HepG2 (cell line): Measurements from ENCODE around the gene MIF. TPM values are rescaled to one million over a fixed set of nuclear protein-coding genes. Genes with fewer than 3 reads are reported as not detected.

ENCODE experiments used
- ATAC-seq: fragments of 200-7000 bp; cut with Tn5 transposase; 3 replicates; pipeline ENCODE4 v1.9.1; 2020; ENCODE audit warnings: mild to moderate bottlenecking, moderate library complexity
- BruUV-seq: library from RNA; stranded (reverse); fragments of 400-500 nt; replicated peaks from 2 replicates; lab custom pipeline; 2021; lab: Mats Ljungman, UMichigan
- CTCF ChIA-PET: fragments of 300-600 bp; formaldehyde crosslinking; extraction: SDS; loops from one replicate; lab custom pipeline; 2021; ENCODE audit warnings: low total read pairs, inconsistent platforms, low intra/inter-chr PET ratio; lab: Yijun Ruan, JAX
- POLR2A ChIA-PET: fragments of 350-600 bp; sonication (Branson Sonifier 250); formaldehyde crosslinking; loops from one replicate; lab custom pipeline; 2020; ENCODE audit warnings: antibody characterized with exemption, inconsistent platforms; lab: Yijun Ruan, JAX
- DNase-seq: peaks from one replicate; pipeline ENCODE4 v3.0.0-alpha.2; 2015; ENCODE audit warnings: low spot score
- FAIRE-seq: peaks from 3 replicates; lab custom pipeline; 2011; peaks lifted over from hg19 to GRCh38; lab: Jason Lieb, UNC
- H2AFZ ChIP-seq: one replicate; pipeline ENCODE4 v1.6.1; 2011; ENCODE audit warnings: low read length, inconsistent platforms
- H3K27ac ChIP-seq: fragments of 300-600 bp; 3 replicates; pipeline ENCODE4 v1.8.0; 2011; ENCODE audit warnings: mixed run types, mild to moderate bottlenecking, mixed read lengths, low read length, inconsistent platforms; ENCODE audit not compliant: insufficient read depth; ENCODE audit errors: extremely low read length
- H3K27me3 ChIP-seq, 2 experiments: fragments of 200-600 bp in 1 of 2; 2 replicates in 1 of 2; 3 replicates in 1 of 2; pipeline versions ENCODE4 v1.6.0 to v1.8.0; 2011; ENCODE audit warnings: low read length in 2 of 2, mild to moderate bottlenecking in 2 of 2, moderate library complexity in 2 of 2, inconsistent platforms in 1 of 2; ENCODE audit not compliant: insufficient read depth in 2 of 2, control insufficient read depth in 1 of 2
- H3K36me3 ChIP-seq, 2 experiments: fragments of 200-600 bp in 1 of 2; replicated peaks in 1 of 2; 2 replicates in 1 of 2; 3 replicates in 1 of 2; pipeline versions ENCODE4 v1.5.1 to v1.8.0; 2011; ENCODE audit warnings: low read length in 2 of 2, inconsistent platforms in 1 of 2; ENCODE audit not compliant: insufficient read depth in 2 of 2, control insufficient read depth in 1 of 2
- H3K4me1 ChIP-seq: 2 replicates; pipeline ENCODE4 v1.5.1; 2012; ENCODE audit warnings: low read length, inconsistent platforms; ENCODE audit not compliant: insufficient read depth
- H3K4me2 ChIP-seq: 2 replicates; pipeline ENCODE4 v1.6.0; 2011; ENCODE audit warnings: low read depth, low read length, inconsistent platforms
- H3K4me3 ChIP-seq, 3 experiments: fragments of 200-600 bp in 1 of 3; sonication (generic), shearing (Covaris generic) in 1 of 3; replicated peaks in 1 of 3; 2 replicates each; pipeline ENCODE4 v1.5.1; 2011 to 2016; ENCODE audit warnings: low read length in 3 of 3, inconsistent platforms in 2 of 3, low read depth in 2 of 3, mild to moderate bottlenecking in 2 of 3, control low read depth in 1 of 3, mixed read lengths in 1 of 3; ENCODE audit not compliant: insufficient read depth in 1 of 3
- H3K79me2 ChIP-seq: one replicate; pipeline ENCODE4 v1.6.1; 2011; ENCODE audit warnings: low read length, inconsistent platforms; ENCODE audit not compliant: insufficient read depth
- H3K9ac ChIP-seq: 2 replicates; pipeline ENCODE4 v1.6.0; 2011; ENCODE audit warnings: mild to moderate bottlenecking, low read depth, low read length, inconsistent platforms; ENCODE audit not compliant: insufficient read depth
- H3K9me3 ChIP-seq: 2 replicates; pipeline ENCODE4 v1.5.1; 2012; ENCODE audit warnings: mild to moderate bottlenecking, low read length
- H4K20me1 ChIP-seq: 2 replicates; pipeline ENCODE4 v1.6.0; 2011; ENCODE audit warnings: inconsistent platforms, mild to moderate bottlenecking, low read length, moderate library complexity; ENCODE audit not compliant: insufficient read depth
- CREBL2 ChIP-seq: sonication (generic); formaldehyde crosslinking; IDR thresholded peaks from 2 replicates; pipeline ENCODE4 v1.8.1; 2023; ENCODE audit warnings: missing genetic modification reagents, mild to moderate bottlenecking, borderline replicate concordance
- DMTF1 ChIP-seq: sonication (generic); formaldehyde crosslinking; IDR thresholded peaks from 2 replicates; pipeline ENCODE4 v1.4.0; 2020; ENCODE audit warnings: mild to moderate bottlenecking, missing genetic modification reagents
- ERF ChIP-seq: IDR thresholded peaks from 2 replicates; pipeline ENCODE4 v1.6.1; 2018; ENCODE audit warnings: missing biosample characterization, missing genetic modification reagents
- GATAD2A ChIP-seq: IDR thresholded peaks from 2 replicates; pipeline ENCODE4 v1.6.1; 2016
- HNF4A ChIP-seq: sonication (generic); formaldehyde crosslinking; IDR thresholded peaks from 2 replicates; pipeline ENCODE4 v1.4.0; 2020; ENCODE audit warnings: missing genetic modification reagents
- KAT8 ChIP-seq: IDR thresholded peaks from 2 replicates; pipeline ENCODE4 v1.6.1; 2016; ENCODE audit warnings: missing genetic modification reagents, missing compliant biosample characterization
- MAX ChIP-seq: IDR thresholded peaks from 2 replicates; pipeline ENCODE4 v1.6.1; 2012; ENCODE audit warnings: inconsistent platforms
- MZF1 ChIP-seq: sonication (generic); formaldehyde crosslinking; IDR thresholded peaks from 2 replicates; pipeline ENCODE4 v1.8.1; 2023; ENCODE audit warnings: mild to moderate bottlenecking, missing genetic modification reagents, borderline replicate concordance
- NCOA5 ChIP-seq: sonication (generic); formaldehyde crosslinking; IDR thresholded peaks from 2 replicates; pipeline ENCODE4 v1.4.0; 2020; ENCODE audit warnings: missing genetic modification reagents
- NFATC3 ChIP-seq: sonication (generic); formaldehyde crosslinking; IDR thresholded peaks from 2 replicates; pipeline ENCODE4 v1.5.1; 2020; ENCODE audit warnings: mild to moderate bottlenecking, missing genetic modification reagents
- TAF1 ChIP-seq: sonication (generic); formaldehyde crosslinking; IDR thresholded peaks from 2 replicates; pipeline ENCODE4 v1.4.0; 2020; ENCODE audit warnings: missing genetic modification reagents
- THRA ChIP-seq: sonication (generic); formaldehyde crosslinking; IDR thresholded peaks from 2 replicates; pipeline ENCODE4 v1.4.0; 2020; ENCODE audit warnings: missing genetic modification reagents, borderline replicate concordance
- ZNF615 ChIP-seq: sonication (generic); formaldehyde crosslinking; IDR thresholded peaks from 2 replicates; pipeline ENCODE4 v1.5.0; 2020; ENCODE audit warnings: mild to moderate bottlenecking, missing genetic modification reagents, borderline replicate concordance
- ZNF761 ChIP-seq: sonication (generic); formaldehyde crosslinking; conservative IDR thresholded peaks from 2 replicates; pipeline ENCODE4 v1.4.0; 2020; ENCODE audit warnings: mild to moderate bottlenecking, missing genetic modification reagents
- ZNF788 ChIP-seq: sonication (generic); formaldehyde crosslinking; IDR thresholded peaks from 2 replicates; pipeline ENCODE4 v1.5.0; 2020; ENCODE audit warnings: mild to moderate bottlenecking, missing genetic modification reagents, borderline replicate concordance
- WGBS: methylation state at CpG from one replicate; pipeline ENCODE4 v1.1.6; 2017; ENCODE audit warnings: low lambda C conversion rate; 5-methylcytosine and 5-hydroxymethylcytosine counted together
- in situ Hi-C: cut with HindIII; loops from 2 replicates; pipeline ENCODE4 v1.10.0; 2017; ENCODE audit warnings: low pct_unique_long_range_greater_than_20kb; ENCODE audit not compliant: extremely low pct_ligation_motif_present
- intact Hi-C: fragments of 100-400 bp; cut with micrococcal nuclease; formaldehyde crosslinking; loops from one replicate; pipeline ENCODE4 v1.10.0; 2022; ENCODE audit not compliant: unreplicated experiment
- polyA plus RNA-seq, 8 experiments: library from polyadenylated mRNA; depleted of rRNA in 3 of 8; stranded (reverse) in 7 of 8; unstranded in 1 of 8; fragments of >200 nt; fragmentation: Illumina TruSeq in 4 of 8; extraction: Trizol in 4 of 8; gene quantifications; 2 replicates each; pipeline versions ENCODE4 v1.2.1 to v1.2.3, GENCODE V29; 2011 to 2016; ENCODE audit warnings: low read depth in 4 of 8, missing spikeins in 1 of 8, mixed read lengths in 1 of 8; ENCODE audit not compliant: insufficient read depth in 1 of 8
- total RNA-seq, 5 experiments: library from RNA; depleted of rRNA; stranded (reverse); fragments of >200 nt; fragmentation: Illumina TruSeq; extraction: Trizol; gene quantifications; 2 replicates each; pipeline ENCODE4 v1.2.3, GENCODE V29; 2016; ENCODE audit warnings: low read depth in 1 of 5

The MIF gene
- total and polyA plus RNA-seq, 2 of the 13 experiments (the other 11 are each of a cell fraction or from before 2014, with no cell fraction given): 634 to 675 TPM

- Histone ChIP-seq H3K27me3 (no peaks in the 10 kb centered on the region; a peak in 1 of 5 replicates), H3K4me2 (peak overlapping the region; percentile 26; the same call in 1 of the 2 replicates), H3K79me2 (no peaks in the 10 kb centered on the region), H3K9ac (no peak overlapping the region), H3K4me1 (peaks cover 49% of the 10 kb centered on the region), H4K20me1 (no peaks in the 10 kb centered on the region), H3K36me3 (no peaks in the 10 kb centered on the region), H3K9me3 (no peaks in the 10 kb centered on the region), H2AFZ (no peak overlapping the region), H3K4me3 (no peak overlapping the region), H3K27ac (peak overlapping the region; percentile 9)
- TF ChIP-seq NCOA5 (CRISPR knock-in tag) (no peak), CREBL2 (no peak), NFATC3 (CRISPR knock-in tag) (no peak), THRA (CRISPR knock-in tag) (no peak), MZF1 (CRISPR knock-in tag) (no peak), ERF (0 out of 2 replicates have a peak, but pooled peaks have one; percentile 13), DMTF1 (CRISPR knock-in tag) (no peak), KAT8 (CRISPR knock-in tag) (no peak), HNF4A (CRISPR knock-in tag) (peak; percentile 58; the same call in 1 of the 2 replicates), MAX (peak; percentile 24; the same call in 1 of the 2 replicates), TAF1 (CRISPR knock-in tag) (no peak), ZNF788 (CRISPR knock-in tag) (no peak), ZNF615 (no peak), ZNF761 (CRISPR knock-in tag) (no peak), GATAD2A (CRISPR knock-in tag) (0 out of 2 replicates have a peak, but pooled peaks have one; percentile 20)
- intact Hi-C loops (no loop called here), in situ Hi-C loops (no loop called here)
- FAIRE-seq: no peak
- ChIA-PET CTCF (no interaction called here), POLR2A (interaction anchor here (1.3 to 6.9 kb wide), 3 partner anchors 15 to 101 kb away, joined by 3 to 84 read pairs (median 4); partner anchors contain the start of genes MIF and SLC2A11)
- BruUV-seq: no TSS peak
- 71% methylated on average over 11 of the region's 11 CpGs for WGBS
- ATAC-seq: no peak
- DNase-seq: no peak
Observed at GRCh38 chr22:23908587-23909205, 14.5 kb downstream of the MIF start.
